HG02852 (cell line): ENCODE measurements around the gene RMDN3.

Source experiments
- ATAC-seq: cut with Tn5 transposase; IDR thresholded peaks from one replicate; pipeline ENCODE4 v1.9.1; 2021; ENCODE audit warnings: mild to moderate bottlenecking, moderate library complexity; ENCODE audit not compliant: unreplicated experiment

Gene RMDN3

GRCh38 chr15:40749151-40749630 is 5.9 kb downstream of the RMDN3 start:
- ATAC-seq: no peak

- ATAC-seq: no peak
These were observed 7.1 kb downstream of the RMDN3 start for GRCh38 chr15:40747685-40748631.

GRCh38 chr15:40746916-40747418 is 8.1 kb downstream of the RMDN3 start:
- no peak for ATAC-seq

GRCh38 chr15:40744815-40745152 is 10.3 kb downstream of the RMDN3 start:
- ATAC-seq: no peak

- no peak for ATAC-seq
These were observed 10.9 kb downstream of the RMDN3 start for GRCh38 chr15:40743921-40744814.

GRCh38 chr15:40743485-40743901 is 11.6 kb downstream of the RMDN3 start:
- no peak for ATAC-seq

- ATAC-seq: no peak
These were observed 15.2 kb downstream of the RMDN3 start for GRCh38 chr15:40739854-40740253.

- ATAC-seq: no peak
These were observed 16.0 kb downstream of the RMDN3 start for GRCh38 chr15:40739047-40739446.

GRCh38 chr15:40737048-40737447 is 18.0 kb downstream of the RMDN3 start:
- ATAC-seq: no peak

- ATAC-seq: no peak
These were observed 18.5 kb downstream of the RMDN3 start for GRCh38 chr15:40736575-40736974.

GRCh38 chr15:40731034-40731433 is 24.0 kb downstream of the RMDN3 start:
- no peak for ATAC-seq

- ATAC-seq: no peak
These were observed 31.1 kb downstream of the RMDN3 start for GRCh38 chr15:40723919-40724318.

- no peak for ATAC-seq
These were observed 32.1 kb downstream of the RMDN3 start for GRCh38 chr15:40722934-40723333.

- no peak for ATAC-seq
These were observed 32.7 kb downstream of the RMDN3 start for GRCh38 chr15:40722354-40722753.

GRCh38 chr15:40721701-40722100 is 33.4 kb downstream of the RMDN3 start:
- ATAC-seq: no peak

GRCh38 chr15:40716165-40716564 is 38.9 kb downstream of the RMDN3 start:
- no peak for ATAC-seq

- ATAC-seq: no peak
These were observed 40.9 kb downstream of the RMDN3 start for GRCh38 chr15:40714144-40714543.

- ATAC-seq: no peak
These were observed 48.9 kb downstream of the RMDN3 start for GRCh38 chr15:40706121-40706520.

GRCh38 chr15:40702077-40702476 is 53.0 kb downstream of the RMDN3 start:
- ATAC-seq: no peak

- ATAC-seq: no peak
These were observed 57.1 kb downstream of the RMDN3 start for GRCh38 chr15:40697916-40698315.

GRCh38 chr15:40696228-40696627 is 58.8 kb downstream of the RMDN3 start:
- ATAC-seq: no peak
